ENCODE results near the gene BEND6. TPM values are rescaled to one million over a fixed set of nuclear protein-coding genes. Genes with fewer than 3 reads are reported as not detected.

The BEND6 gene
- total and polyA plus RNA-seq, 2 donors (not counting 1 experiment from before 2014, with no cell fraction given), result not detected

- no peak overlapping the region for H3K27ac ChIP-seq (ENCODE audit: low read length in 2 of 2)
- peaks cover 2% of the 10 kb centered on the region for H3K9me3 Mint-ChIP-seq (ENCODE audit: insufficient read depth)
- H3K27me3 ChIP-seq (replicated peaks in 1 of 4; ENCODE audit: control extremely low read depth in 1 of 4, control insufficient read depth in 3 of 4, insufficient read depth in 4 of 4, low read length in 3 of 4), result no peaks in the 10 kb centered on the region
- DNase-seq, result no peak
- H3K4me3 Mint-ChIP-seq, result no peak overlapping the region
- TF ChIP-seq EZH2 (IDR thresholded peaks at IDR 0.05; ENCODE audit: borderline replicate concordance, insufficient read depth, low read depth, low read length, poor library complexity, severe bottlenecking) (no peak), CTCF (IDR thresholded peaks at IDR 0.05) (no peak)
- no peak overlapping the region for H2AFZ ChIP-seq (ENCODE audit: insufficient read depth, low read depth, low read length, poor library complexity, severe bottlenecking)
- peaks cover 9% of the 10 kb centered on the region for H3K27me3 Mint-ChIP-seq
- ChIA-PET CTCF (no interaction called here), POLR2A (no interaction called here)
- H3K4me1 ChIP-seq (ENCODE audit: control insufficient read depth in 2 of 2, insufficient read depth in 2 of 2, low read length in 2 of 2), result no peaks in the 10 kb centered on the region
- no peak overlapping the region for H3K4me2 ChIP-seq (replicated peaks; ENCODE audit: low read depth, low read length, poor library complexity, severe bottlenecking)
- no peak for ATAC-seq (ENCODE audit: low read depth)
- no peaks in the 10 kb centered on the region for H3K36me3 ChIP-seq (replicated peaks in 1 of 2; ENCODE audit: control extremely low read depth in 1 of 2, control insufficient read depth in 1 of 2, extremely low read depth in 1 of 2, insufficient read depth in 2 of 2, low read length in 1 of 2)
- H3K4me3 ChIP-seq (ENCODE audit: control extremely low read depth in 1 of 5, extremely low read depth in 1 of 5, insufficient read depth in 1 of 5, low read depth in 2 of 5, low read length in 4 of 5), result no peak overlapping the region
- no peaks in the 10 kb centered on the region for H3K4me1 Mint-ChIP-seq
- intact Hi-C loops (cut with micrococcal nuclease), result no loop called here
- no peaks in the 10 kb centered on the region for H4K20me1 ChIP-seq (ENCODE audit: control insufficient read depth, insufficient read depth, low read length, poor library complexity, severe bottlenecking)
- H3K27ac Mint-ChIP-seq, result no peak overlapping the region
- H3K79me2 ChIP-seq (ENCODE audit: control insufficient read depth, insufficient read depth, low read length), result no peaks in the 10 kb centered on the region
- peaks cover 0 to 14% (median 5%) of the 10 kb centered on the region in 3 donors for H3K9me3 ChIP-seq (ENCODE audit: control extremely low read depth in 1 of 3, control insufficient read depth in 2 of 3, insufficient read depth in 1 of 3, low read length in 2 of 3)
- H3K9ac ChIP-seq (ENCODE audit: low read length), result no peak overlapping the region
Observed at GRCh38 chr6:57002197-57002596, 47.3 kb downstream of the BEND6 start.

DNA sequence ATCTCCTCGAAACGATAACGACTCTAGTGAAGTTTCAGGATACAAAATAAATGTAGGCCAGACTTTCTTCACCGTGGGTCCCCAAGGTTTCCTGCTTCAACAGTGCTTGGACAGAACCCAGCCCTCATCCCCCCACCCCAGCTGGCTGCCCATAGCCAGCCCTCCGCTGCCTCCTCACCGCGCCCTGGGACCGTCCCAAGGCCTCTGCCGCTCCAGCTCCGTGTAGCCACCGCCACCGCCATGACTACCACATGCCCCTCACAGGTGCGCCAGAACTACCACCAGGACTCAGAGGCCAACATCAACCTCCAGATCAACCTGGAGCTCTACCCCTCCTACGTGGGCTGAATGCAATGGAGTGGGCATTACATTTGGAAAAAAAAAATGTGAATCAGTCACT, 49.4 kb downstream of the BEND6 start:
- Histone ChIP-seq H3K79me2 (ENCODE audit: control insufficient read depth, insufficient read depth, low read length) (no peaks in the 10 kb centered on the region), H3K9ac (ENCODE audit: low read length) (no peak overlapping the region), H3K9me3 (ENCODE audit: control extremely low read depth in 1 of 3, control insufficient read depth in 2 of 3, insufficient read depth in 1 of 3, low read length in 2 of 3) (peaks cover 0 to 8% (median 1%) of the 10 kb centered on the region in 3 donors), H3K27me3 (replicated peaks in 1 of 4; ENCODE audit: control extremely low read depth in 1 of 4, control insufficient read depth in 3 of 4, insufficient read depth in 4 of 4, low read length in 3 of 4) (no peaks in the 10 kb centered on the region), H4K20me1 (ENCODE audit: control insufficient read depth, insufficient read depth, low read length, poor library complexity, severe bottlenecking) (no peaks in the 10 kb centered on the region), H2AFZ (ENCODE audit: insufficient read depth, low read depth, low read length, poor library complexity, severe bottlenecking) (no peak overlapping the region), H3K36me3 (replicated peaks in 1 of 2; ENCODE audit: control extremely low read depth in 1 of 2, control insufficient read depth in 1 of 2, extremely low read depth in 1 of 2, insufficient read depth in 2 of 2, low read length in 1 of 2) (no peaks in the 10 kb centered on the region), H3K4me1 (ENCODE audit: control insufficient read depth in 2 of 2, insufficient read depth in 2 of 2, low read length in 2 of 2) (no peaks in the 10 kb centered on the region), H3K27ac (ENCODE audit: low read length in 2 of 2) (no peak overlapping the region), H3K4me3 (ENCODE audit: control extremely low read depth in 1 of 5, extremely low read depth in 1 of 5, insufficient read depth in 1 of 5, low read depth in 2 of 5, low read length in 4 of 5) (no peak overlapping the region), H3K4me2 (replicated peaks; ENCODE audit: low read depth, low read length, poor library complexity, severe bottlenecking) (no peak overlapping the region)
- 97% methylated on average over 13 of the region's 14 CpGs for WGBS (ENCODE audit: insufficient coverage)
- ChIA-PET CTCF (no interaction called here), POLR2A (no interaction called here)
- DNase-seq, result no peak
- no peak for ATAC-seq (ENCODE audit: low read depth)
- no peak overlapping the region for H3K4me3 Mint-ChIP-seq
- no peaks in the 10 kb centered on the region for H3K9me3 Mint-ChIP-seq (ENCODE audit: insufficient read depth)
- H3K27me3 Mint-ChIP-seq, result peaks cover 9% of the 10 kb centered on the region
- H3K4me1 Mint-ChIP-seq, result no peaks in the 10 kb centered on the region
- H3K27ac Mint-ChIP-seq, result no peak overlapping the region
- no peak for TF ChIP-seq CTCF (IDR thresholded peaks at IDR 0.05)
- TF ChIP-seq EZH2 (IDR thresholded peaks at IDR 0.05; ENCODE audit: borderline replicate concordance, insufficient read depth, low read depth, low read length, poor library complexity, severe bottlenecking), result no peak
- intact Hi-C loops (cut with micrococcal nuclease), result no loop called here

All from B cell (primary cell).